HepG2 (cell line): ENCODE measurements around the gene NFX1. TPM values are rescaled to one million over a fixed set of nuclear protein-coding genes. Genes with fewer than 3 reads are reported as not detected.

ENCODE experiments used
- BHLHE40 ChIP-seq: IDR thresholded peaks from 2 replicates; pipeline ENCODE4 v1.6.1; 2011; ENCODE audit warnings: low read length, improper control_type of control experiment
- CEBPG ChIP-seq: IDR thresholded peaks from 2 replicates; pipeline ENCODE4 v1.6.1; 2016
- KAT2B ChIP-seq: fragments of 150-350 bp; IDR thresholded peaks from 2 replicates; pipeline ENCODE4 v1.6.1; 2014; ENCODE audit warnings: low read depth, low read length, borderline replicate concordance
- MLXIP ChIP-seq: sonication (generic); formaldehyde crosslinking; IDR thresholded peaks from 2 replicates; pipeline ENCODE4 v1.9.0; 2021; ENCODE audit warnings: missing genetic modification reagents, borderline replicate concordance
- MYNN ChIP-seq: sonication (generic); formaldehyde crosslinking; IDR thresholded peaks from 2 replicates; pipeline ENCODE4 v1.4.0; 2020; ENCODE audit warnings: mild to moderate bottlenecking, low read depth, missing genetic modification reagents
- NRL ChIP-seq: sonication (generic); formaldehyde crosslinking; IDR thresholded peaks from 2 replicates; pipeline ENCODE4 v1.5.0; 2020; ENCODE audit warnings: missing genetic modification reagents, mild to moderate bottlenecking, moderate library complexity, borderline replicate concordance
- POLR2A ChIP-seq, 2 experiments: IDR thresholded peaks; 2 replicates each; pipeline ENCODE4 v1.6.1; 2011; ENCODE audit warnings: low read depth in 2 of 2, low read length in 2 of 2, mild to moderate bottlenecking in 1 of 2, moderate library complexity in 1 of 2; ENCODE audit not compliant: insufficient read depth in 1 of 2
- ZBTB38 ChIP-seq: sonication (generic); formaldehyde crosslinking; IDR thresholded peaks from 2 replicates; pipeline ENCODE4 v1.5.1; 2020; ENCODE audit warnings: mild to moderate bottlenecking, missing genetic modification reagents
- ZNF546 ChIP-seq: sonication (generic); formaldehyde crosslinking; conservative IDR thresholded peaks from 2 replicates; pipeline ENCODE4 v1.8.1; 2023; ENCODE audit warnings: mild to moderate bottlenecking, missing genetic modification reagents
- ZNF557 ChIP-seq: sonication (generic); formaldehyde crosslinking; IDR thresholded peaks from 2 replicates; pipeline ENCODE4 v1.4.0; 2020; ENCODE audit warnings: missing genetic modification reagents
- polyA plus RNA-seq, 8 experiments: library from polyadenylated mRNA; depleted of rRNA in 3 of 8; stranded (reverse) in 7 of 8; unstranded in 1 of 8; fragments of >200 nt; fragmentation: Illumina TruSeq in 4 of 8; extraction: Trizol in 4 of 8; gene quantifications; 2 replicates each; pipeline versions ENCODE4 v1.2.1 to v1.2.3, GENCODE V29; 2011 to 2016; ENCODE audit warnings: low read depth in 4 of 8, missing spikeins in 1 of 8, mixed read lengths in 1 of 8; ENCODE audit not compliant: insufficient read depth in 1 of 8
- total RNA-seq, 5 experiments: library from RNA; depleted of rRNA; stranded (reverse); fragments of >200 nt; fragmentation: Illumina TruSeq; extraction: Trizol; gene quantifications; 2 replicates each; pipeline ENCODE4 v1.2.3, GENCODE V29; 2016; ENCODE audit warnings: low read depth in 1 of 5
- TF ChIP-seq, protein P1 (sequence below): sonication (generic); formaldehyde crosslinking; IDR thresholded peaks from 2 replicates; pipeline ENCODE4 v1.8.1; 2023; ENCODE audit warnings: mild to moderate bottlenecking, inconsistent platforms, moderate library complexity, missing genetic modification reagents, borderline replicate concordance
- TF ChIP-seq, protein P2 (sequence below): sonication (generic); formaldehyde crosslinking; conservative IDR thresholded peaks from 2 replicates; pipeline ENCODE4 v1.4.0; 2020; ENCODE audit warnings: missing genetic modification reagents
- TF ChIP-seq, protein P3 (sequence below): IDR thresholded peaks from 2 replicates; pipeline ENCODE4 v1.6.1; 2016; ENCODE audit warnings: low read depth, missing genetic modification reagents, missing compliant biosample characterization
- TF ChIP-seq, protein P4 (sequence below): sonication (generic); formaldehyde crosslinking; IDR thresholded peaks from 2 replicates; pipeline ENCODE4 v1.5.1; 2020; ENCODE audit warnings: mild to moderate bottlenecking, moderate library complexity, missing genetic modification reagents

NFX1 gene
- total and polyA plus RNA-seq, 2 of the 13 experiments (the other 11 are each of a cell fraction or from before 2014, with no cell fraction given), result 23.9 to 27.5 TPM

- TF ChIP-seq, protein P1, sequence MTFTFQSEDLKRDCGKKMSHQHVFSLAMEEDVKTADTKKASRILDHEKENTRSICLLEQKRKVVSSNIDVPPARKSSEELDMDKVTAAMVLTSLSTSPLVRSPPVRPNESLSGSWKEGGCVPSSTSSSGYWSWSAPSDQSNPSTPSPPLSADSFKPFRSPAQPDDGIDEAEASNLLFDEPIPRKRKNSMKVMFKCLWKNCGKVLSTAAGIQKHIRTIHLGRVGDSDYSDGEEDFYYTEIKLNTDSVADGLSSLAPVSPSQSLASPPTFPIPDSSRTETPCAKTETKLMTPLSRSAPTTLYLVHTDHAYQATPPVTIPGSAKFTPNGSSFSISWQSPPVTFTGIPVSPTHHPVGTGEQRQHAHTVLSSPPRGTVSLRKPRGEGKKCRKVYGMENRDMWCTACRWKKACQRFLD, result peak; percentile 45; the same call in 1 of the 2 replicates
- TF ChIP-seq MYNN (CRISPR knock-in tag) (no peak), ZBTB38 (CRISPR knock-in tag) (peak; percentile 78), ZNF546 (CRISPR knock-in tag) (no peak), ZNF557 (CRISPR knock-in tag) (peak; percentile 93; the same call in 1 of the 2 replicates), KAT2B (no peak), MLXIP (no peak), NRL (CRISPR knock-in tag) (peak; percentile 73; the same call in 1 of the 2 replicates), POLR2A (IDR thresholded peaks at IDR 0.05; ENCODE audit: insufficient read depth in 1 of 2, low read depth in 2 of 2, low read length in 2 of 2) (no peak), CEBPG (CRISPR knock-in tag) (peak; percentile 84), BHLHE40 (peak; percentile 98)
- TF ChIP-seq, protein P2, sequence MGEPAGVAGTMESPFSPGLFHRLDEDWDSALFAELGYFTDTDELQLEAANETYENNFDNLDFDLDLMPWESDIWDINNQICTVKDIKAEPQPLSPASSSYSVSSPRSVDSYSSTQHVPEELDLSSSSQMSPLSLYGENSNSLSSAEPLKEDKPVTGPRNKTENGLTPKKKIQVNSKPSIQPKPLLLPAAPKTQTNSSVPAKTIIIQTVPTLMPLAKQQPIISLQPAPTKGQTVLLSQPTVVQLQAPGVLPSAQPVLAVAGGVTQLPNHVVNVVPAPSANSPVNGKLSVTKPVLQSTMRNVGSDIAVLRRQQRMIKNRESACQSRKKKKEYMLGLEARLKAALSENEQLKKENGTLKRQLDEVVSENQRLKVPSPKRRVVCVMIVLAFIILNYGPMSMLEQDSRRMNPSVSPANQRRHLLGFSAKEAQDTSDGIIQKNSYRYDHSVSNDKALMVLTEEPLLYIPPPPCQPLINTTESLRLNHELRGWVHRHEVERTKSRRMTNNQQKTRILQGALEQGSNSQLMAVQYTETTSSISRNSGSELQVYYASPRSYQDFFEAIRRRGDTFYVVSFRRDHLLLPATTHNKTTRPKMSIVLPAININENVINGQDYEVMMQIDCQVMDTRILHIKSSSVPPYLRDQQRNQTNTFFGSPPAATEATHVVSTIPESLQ (CRISPR knock-in tag), result no peak
- TF ChIP-seq, protein P3, sequence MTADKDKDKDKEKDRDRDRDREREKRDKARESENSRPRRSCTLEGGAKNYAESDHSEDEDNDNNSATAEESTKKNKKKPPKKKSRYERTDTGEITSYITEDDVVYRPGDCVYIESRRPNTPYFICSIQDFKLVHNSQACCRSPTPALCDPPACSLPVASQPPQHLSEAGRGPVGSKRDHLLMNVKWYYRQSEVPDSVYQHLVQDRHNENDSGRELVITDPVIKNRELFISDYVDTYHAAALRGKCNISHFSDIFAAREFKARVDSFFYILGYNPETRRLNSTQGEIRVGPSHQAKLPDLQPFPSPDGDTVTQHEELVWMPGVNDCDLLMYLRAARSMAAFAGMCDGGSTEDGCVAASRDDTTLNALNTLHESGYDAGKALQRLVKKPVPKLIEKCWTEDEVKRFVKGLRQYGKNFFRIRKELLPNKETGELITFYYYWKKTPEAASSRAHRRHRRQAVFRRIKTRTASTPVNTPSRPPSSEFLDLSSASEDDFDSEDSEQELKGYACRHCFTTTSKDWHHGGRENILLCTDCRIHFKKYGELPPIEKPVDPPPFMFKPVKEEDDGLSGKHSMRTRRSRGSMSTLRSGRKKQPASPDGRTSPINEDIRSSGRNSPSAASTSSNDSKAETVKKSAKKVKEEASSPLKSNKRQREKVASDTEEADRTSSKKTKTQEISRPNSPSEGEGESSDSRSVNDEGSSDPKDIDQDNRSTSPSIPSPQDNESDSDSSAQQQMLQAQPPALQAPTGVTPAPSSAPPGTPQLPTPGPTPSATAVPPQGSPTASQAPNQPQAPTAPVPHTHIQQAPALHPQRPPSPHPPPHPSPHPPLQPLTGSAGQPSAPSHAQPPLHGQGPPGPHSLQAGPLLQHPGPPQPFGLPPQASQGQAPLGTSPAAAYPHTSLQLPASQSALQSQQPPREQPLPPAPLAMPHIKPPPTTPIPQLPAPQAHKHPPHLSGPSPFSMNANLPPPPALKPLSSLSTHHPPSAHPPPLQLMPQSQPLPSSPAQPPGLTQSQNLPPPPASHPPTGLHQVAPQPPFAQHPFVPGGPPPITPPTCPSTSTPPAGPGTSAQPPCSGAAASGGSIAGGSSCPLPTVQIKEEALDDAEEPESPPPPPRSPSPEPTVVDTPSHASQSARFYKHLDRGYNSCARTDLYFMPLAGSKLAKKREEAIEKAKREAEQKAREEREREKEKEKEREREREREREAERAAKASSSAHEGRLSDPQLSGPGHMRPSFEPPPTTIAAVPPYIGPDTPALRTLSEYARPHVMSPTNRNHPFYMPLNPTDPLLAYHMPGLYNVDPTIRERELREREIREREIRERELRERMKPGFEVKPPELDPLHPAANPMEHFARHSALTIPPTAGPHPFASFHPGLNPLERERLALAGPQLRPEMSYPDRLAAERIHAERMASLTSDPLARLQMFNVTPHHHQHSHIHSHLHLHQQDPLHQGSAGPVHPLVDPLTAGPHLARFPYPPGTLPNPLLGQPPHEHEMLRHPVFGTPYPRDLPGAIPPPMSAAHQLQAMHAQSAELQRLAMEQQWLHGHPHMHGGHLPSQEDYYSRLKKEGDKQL (CRISPR knock-in tag), result peak; percentile 99
- TF ChIP-seq, protein P4, sequence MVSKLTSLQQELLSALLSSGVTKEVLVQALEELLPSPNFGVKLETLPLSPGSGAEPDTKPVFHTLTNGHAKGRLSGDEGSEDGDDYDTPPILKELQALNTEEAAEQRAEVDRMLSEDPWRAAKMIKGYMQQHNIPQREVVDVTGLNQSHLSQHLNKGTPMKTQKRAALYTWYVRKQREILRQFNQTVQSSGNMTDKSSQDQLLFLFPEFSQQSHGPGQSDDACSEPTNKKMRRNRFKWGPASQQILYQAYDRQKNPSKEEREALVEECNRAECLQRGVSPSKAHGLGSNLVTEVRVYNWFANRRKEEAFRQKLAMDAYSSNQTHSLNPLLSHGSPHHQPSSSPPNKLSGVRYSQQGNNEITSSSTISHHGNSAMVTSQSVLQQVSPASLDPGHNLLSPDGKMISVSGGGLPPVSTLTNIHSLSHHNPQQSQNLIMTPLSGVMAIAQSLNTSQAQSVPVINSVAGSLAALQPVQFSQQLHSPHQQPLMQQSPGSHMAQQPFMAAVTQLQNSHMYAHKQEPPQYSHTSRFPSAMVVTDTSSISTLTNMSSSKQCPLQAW, result peak; percentile 99
Measured at GRCh38 chr9:33415501-33416038, 125.3 kb downstream of the NFX1 start (continued).
